HepG2 (cell line): Measurements from ENCODE around the gene PDHA1. TPM values are rescaled to one million over a fixed set of nuclear protein-coding genes. Genes with fewer than 3 reads are reported as not detected.
A peak's percentile ranks its signal among the peaks of the same experiment; 100 is the strongest.

ENCODE experiments used
- ATAC-seq: fragments of 200-7000 bp; cut with Tn5 transposase; 3 replicates; pipeline ENCODE4 v1.9.1; 2020; ENCODE audit warnings: mild to moderate bottlenecking, moderate library complexity
- Bru-seq: library from RNA; stranded (reverse); fragments of 400-500 nt; gene quantifications from one replicate; lab custom pipeline; 2021; lab: Mats Ljungman, UMichigan
- BruChase-seq, 2 experiments: library from RNA; stranded (reverse); fragments of 400-500 nt; gene quantifications; one replicate each; lab custom pipeline; 2021; lab: Mats Ljungman, UMichigan
- BruUV-seq: library from RNA; stranded (reverse); fragments of 400-500 nt; replicated peaks from 2 replicates; lab custom pipeline; 2021; lab: Mats Ljungman, UMichigan
- CTCF ChIA-PET: fragments of 300-600 bp; formaldehyde crosslinking; extraction: SDS; loops from one replicate; lab custom pipeline; 2021; ENCODE audit warnings: low total read pairs, inconsistent platforms, low intra/inter-chr PET ratio; lab: Yijun Ruan, JAX
- POLR2A ChIA-PET: fragments of 350-600 bp; sonication (Branson Sonifier 250); formaldehyde crosslinking; loops from one replicate; lab custom pipeline; 2020; ENCODE audit warnings: antibody characterized with exemption, inconsistent platforms; lab: Yijun Ruan, JAX
- DNase-seq: peaks from one replicate; pipeline ENCODE4 v3.0.0-alpha.2; 2015; ENCODE audit warnings: low spot score
- FAIRE-seq: peaks from 3 replicates; lab custom pipeline; 2011; peaks lifted over from hg19 to GRCh38; lab: Jason Lieb, UNC
- H2AFZ ChIP-seq: one replicate; pipeline ENCODE4 v1.6.1; 2011; ENCODE audit warnings: low read length, inconsistent platforms
- H3K27ac ChIP-seq: fragments of 300-600 bp; 3 replicates; pipeline ENCODE4 v1.8.0; 2011; ENCODE audit warnings: mixed run types, mild to moderate bottlenecking, mixed read lengths, low read length, inconsistent platforms; ENCODE audit not compliant: insufficient read depth; ENCODE audit errors: extremely low read length
- H3K27me3 ChIP-seq, 2 experiments: fragments of 200-600 bp in 1 of 2; 2 replicates in 1 of 2; 3 replicates in 1 of 2; pipeline versions ENCODE4 v1.6.0 to v1.8.0; 2011; ENCODE audit warnings: low read length in 2 of 2, mild to moderate bottlenecking in 2 of 2, moderate library complexity in 2 of 2, inconsistent platforms in 1 of 2; ENCODE audit not compliant: insufficient read depth in 2 of 2, control insufficient read depth in 1 of 2
- H3K36me3 ChIP-seq, 2 experiments: fragments of 200-600 bp in 1 of 2; replicated peaks in 1 of 2; 2 replicates in 1 of 2; 3 replicates in 1 of 2; pipeline versions ENCODE4 v1.5.1 to v1.8.0; 2011; ENCODE audit warnings: low read length in 2 of 2, inconsistent platforms in 1 of 2; ENCODE audit not compliant: insufficient read depth in 2 of 2, control insufficient read depth in 1 of 2
- H3K4me1 ChIP-seq: 2 replicates; pipeline ENCODE4 v1.5.1; 2012; ENCODE audit warnings: low read length, inconsistent platforms; ENCODE audit not compliant: insufficient read depth
- H3K4me2 ChIP-seq: 2 replicates; pipeline ENCODE4 v1.6.0; 2011; ENCODE audit warnings: low read depth, low read length, inconsistent platforms
- H3K4me3 ChIP-seq, 3 experiments: fragments of 200-600 bp in 1 of 3; sonication (generic), shearing (Covaris generic) in 1 of 3; replicated peaks in 1 of 3; 2 replicates each; pipeline ENCODE4 v1.5.1; 2011 to 2016; ENCODE audit warnings: low read length in 3 of 3, inconsistent platforms in 2 of 3, low read depth in 2 of 3, mild to moderate bottlenecking in 2 of 3, control low read depth in 1 of 3, mixed read lengths in 1 of 3; ENCODE audit not compliant: insufficient read depth in 1 of 3
- H3K79me2 ChIP-seq: one replicate; pipeline ENCODE4 v1.6.1; 2011; ENCODE audit warnings: low read length, inconsistent platforms; ENCODE audit not compliant: insufficient read depth
- H3K9ac ChIP-seq: 2 replicates; pipeline ENCODE4 v1.6.0; 2011; ENCODE audit warnings: mild to moderate bottlenecking, low read depth, low read length, inconsistent platforms; ENCODE audit not compliant: insufficient read depth
- H3K9me3 ChIP-seq: 2 replicates; pipeline ENCODE4 v1.5.1; 2012; ENCODE audit warnings: mild to moderate bottlenecking, low read length
- H4K20me1 ChIP-seq: 2 replicates; pipeline ENCODE4 v1.6.0; 2011; ENCODE audit warnings: inconsistent platforms, mild to moderate bottlenecking, low read length, moderate library complexity; ENCODE audit not compliant: insufficient read depth
- CBX1 ChIP-seq: IDR thresholded peaks from one replicate; pipeline ENCODE4 v1.6.1; 2016; ENCODE audit warnings: antibody characterized with exemption, low read depth
- NR1H2 ChIP-seq: sonication (generic); formaldehyde crosslinking; IDR thresholded peaks from 2 replicates; pipeline ENCODE4 v1.8.1; 2022; ENCODE audit warnings: low read depth, missing genetic modification reagents, borderline replicate concordance
- POLR2AphosphoS5 ChIP-seq: IDR thresholded peaks from 2 replicates; pipeline ENCODE4 v1.6.1; 2012; ENCODE audit warnings: low read depth, low read length
- SP5 ChIP-seq: IDR thresholded peaks from 2 replicates; pipeline ENCODE4 v1.6.1; 2016; ENCODE audit warnings: low read depth, borderline replicate concordance
- YY1 ChIP-seq: IDR thresholded peaks from 2 replicates; pipeline ENCODE4 v1.6.1; 2011; ENCODE audit warnings: low read length, low read depth, moderate library complexity, mild to moderate bottlenecking; ENCODE audit not compliant: insufficient read depth, insufficient replicate concordance
- ZNF547 ChIP-seq: sonication (generic); formaldehyde crosslinking; IDR thresholded peaks from 2 replicates; pipeline ENCODE4 v1.5.1; 2020; ENCODE audit warnings: mild to moderate bottlenecking, missing genetic modification reagents
- ZNF558 ChIP-seq: sonication (generic); formaldehyde crosslinking; IDR thresholded peaks from 2 replicates; pipeline ENCODE4 v1.9.0; 2022; ENCODE audit warnings: mild to moderate bottlenecking, missing genetic modification reagents, borderline replicate concordance
- ZNF574 ChIP-seq: sonication (generic); formaldehyde crosslinking; IDR thresholded peaks from 2 replicates; pipeline ENCODE4 v1.4.0; 2020; ENCODE audit warnings: missing genetic modification reagents
- ZNF598 ChIP-seq: sonication (generic); formaldehyde crosslinking; IDR thresholded peaks from 2 replicates; pipeline ENCODE4 v1.5.1; 2020; ENCODE audit warnings: mild to moderate bottlenecking, missing genetic modification reagents, borderline replicate concordance
- WGBS: methylation state at CpG from one replicate; pipeline ENCODE4 v1.1.6; 2017; ENCODE audit warnings: low lambda C conversion rate; 5-methylcytosine and 5-hydroxymethylcytosine counted together
- in situ Hi-C: cut with HindIII; loops from 2 replicates; pipeline ENCODE4 v1.10.0; 2017; ENCODE audit warnings: low pct_unique_long_range_greater_than_20kb; ENCODE audit not compliant: extremely low pct_ligation_motif_present
- intact Hi-C: fragments of 100-400 bp; cut with micrococcal nuclease; formaldehyde crosslinking; loops from one replicate; pipeline ENCODE4 v1.10.0; 2022; ENCODE audit not compliant: unreplicated experiment
- long read RNA-seq, 2 experiments: library from RNA in 1 of 2; library from polyadenylated mRNA in 1 of 2; stranded (forward) in 1 of 2; unstranded in 1 of 2; transcript quantifications; one replicate each; pipeline ENCODE4 v2.0.0, GENCODE V29; 2019 to 2022
- polyA minus RNA-seq, 3 experiments: library from RNA; depleted of rRNA, polyadenylated mRNA; stranded (reverse); fragments of >200 nt; gene quantifications; 2 replicates each; pipeline ENCODE4 v1.2.3, GENCODE V29; 2011; ENCODE audit warnings: low replicate concordance in 1 of 3
- polyA plus RNA-seq, 8 experiments: library from polyadenylated mRNA; depleted of rRNA in 3 of 8; stranded (reverse) in 7 of 8; unstranded in 1 of 8; fragments of >200 nt; fragmentation: Illumina TruSeq in 4 of 8; extraction: Trizol in 4 of 8; gene quantifications; 2 replicates each; pipeline versions ENCODE4 v1.2.1 to v1.2.3, GENCODE V29; 2011 to 2016; ENCODE audit warnings: low read depth in 4 of 8, missing spikeins in 1 of 8, mixed read lengths in 1 of 8; ENCODE audit not compliant: insufficient read depth in 1 of 8
- total RNA-seq, 5 experiments: library from RNA; depleted of rRNA; stranded (reverse); fragments of >200 nt; fragmentation: Illumina TruSeq; extraction: Trizol; gene quantifications; 2 replicates each; pipeline ENCODE4 v1.2.3, GENCODE V29; 2016; ENCODE audit warnings: low read depth in 1 of 5
- TF ChIP-seq, protein P1 (sequence below): sonication (generic); formaldehyde crosslinking; IDR thresholded peaks from 2 replicates; pipeline ENCODE4 v1.4.0; 2020; ENCODE audit warnings: mild to moderate bottlenecking, missing genetic modification reagents
- TF ChIP-seq, protein P2 (sequence below): sonication (generic); formaldehyde crosslinking; IDR thresholded peaks from 2 replicates; pipeline ENCODE4 v1.5.0; 2020; ENCODE audit warnings: mild to moderate bottlenecking, missing genetic modification reagents, moderate library complexity

PDHA1 gene
- total RNA-seq (2016; rRNA removed; fragmentation: Illumina TruSeq; extraction: Trizol): 249 and 277 TPM in 2 replicates
- total RNA-seq (2016; cell fraction: cytosol; rRNA removed; fragmentation: Illumina TruSeq; extraction: Trizol; ENCODE audit: low read depth): 14.0 and 18.0 TPM in 2 replicates
- 241 and 275 TPM in 2 replicates for total RNA-seq (2016; cell fraction: insoluble cytoplasmic fraction; rRNA removed; fragmentation: Illumina TruSeq; extraction: Trizol)
- total RNA-seq (2016; cell fraction: membrane; rRNA removed; fragmentation: Illumina TruSeq; extraction: Trizol): 39.9 and 41.6 TPM in 2 replicates
- total RNA-seq (2016; cell fraction: nucleus; rRNA removed; fragmentation: Illumina TruSeq; extraction: Trizol): 91.4 and 95.6 TPM in 2 replicates
- polyA plus RNA-seq (2011; rRNA removed): 139 and 177 TPM in 2 replicates
- polyA plus RNA-seq (2011; cell fraction: cytosol; rRNA removed): 107 and 116 TPM in 2 replicates
- 94.5 and 117 TPM in 2 replicates for polyA plus RNA-seq (2011; cell fraction: nucleus; rRNA removed)
- 112 and 148 TPM in 2 replicates for polyA plus RNA-seq (2012)
- polyA plus RNA-seq (2016; cell fraction: cytosol; fragmentation: Illumina TruSeq; extraction: Trizol; ENCODE audit: low read depth): 31.2 and 35.0 TPM in 2 replicates
- 352 and 357 TPM in 2 replicates for polyA plus RNA-seq (2016; cell fraction: insoluble cytoplasmic fraction; fragmentation: Illumina TruSeq; extraction: Trizol; ENCODE audit: low read depth)
- 33.7 and 41.6 TPM in 2 replicates for polyA plus RNA-seq (2016; cell fraction: membrane; fragmentation: Illumina TruSeq; extraction: Trizol; ENCODE audit: low read depth)
- polyA plus RNA-seq (2016; cell fraction: nucleus; fragmentation: Illumina TruSeq; extraction: Trizol; ENCODE audit: insufficient read depth, low read depth): 200 and 210 TPM in 2 replicates
- 58.5 and 214 TPM in 2 replicates for polyA minus RNA-seq (2011; rRNA and poly(A)+ RNA removed; ENCODE audit: low replicate concordance)
- polyA minus RNA-seq (2011; cell fraction: cytosol; rRNA and poly(A)+ RNA removed): 50.7 and 58.3 TPM in 2 replicates
- 36.7 and 41.8 TPM in 2 replicates for polyA minus RNA-seq (2011; cell fraction: nucleus; rRNA and poly(A)+ RNA removed)
- percentile 72 among the genes with signal in this experiment for Bru-seq, nascent RNA
- BruChase-seq, experiment 1, labeled RNA remaining after a 6-hour chase: percentile 84 among the genes with signal in this experiment
- BruChase-seq, experiment 2, labeled RNA remaining after a 2-hour chase: percentile 81 among the genes with signal in this experiment
- long read RNA-seq, experiment 1, transcript PDHA1-212 (10 exons, 3,277 nt): minor isoform, 6 of 208 reads
- long read RNA-seq, experiment 1, transcript PDHA1-206 (11 exons, 3,310 nt): major isoform, 184 of 208 reads
- long read RNA-seq, experiment 1, partial matches to known transcripts: 8 of 208 reads
- long read RNA-seq, experiment 1, other reads (novel, unspliced or antisense): 5 of 208 reads
- long read RNA-seq, experiment 2, transcript PDHA1-206 (11 exons, 3,310 nt): major isoform, 80 of 126 reads
- long read RNA-seq, experiment 2, partial matches to known transcripts: 20 of 126 reads
- long read RNA-seq, experiment 2, other reads (novel, unspliced or antisense): 18 of 126 reads

DNA sequence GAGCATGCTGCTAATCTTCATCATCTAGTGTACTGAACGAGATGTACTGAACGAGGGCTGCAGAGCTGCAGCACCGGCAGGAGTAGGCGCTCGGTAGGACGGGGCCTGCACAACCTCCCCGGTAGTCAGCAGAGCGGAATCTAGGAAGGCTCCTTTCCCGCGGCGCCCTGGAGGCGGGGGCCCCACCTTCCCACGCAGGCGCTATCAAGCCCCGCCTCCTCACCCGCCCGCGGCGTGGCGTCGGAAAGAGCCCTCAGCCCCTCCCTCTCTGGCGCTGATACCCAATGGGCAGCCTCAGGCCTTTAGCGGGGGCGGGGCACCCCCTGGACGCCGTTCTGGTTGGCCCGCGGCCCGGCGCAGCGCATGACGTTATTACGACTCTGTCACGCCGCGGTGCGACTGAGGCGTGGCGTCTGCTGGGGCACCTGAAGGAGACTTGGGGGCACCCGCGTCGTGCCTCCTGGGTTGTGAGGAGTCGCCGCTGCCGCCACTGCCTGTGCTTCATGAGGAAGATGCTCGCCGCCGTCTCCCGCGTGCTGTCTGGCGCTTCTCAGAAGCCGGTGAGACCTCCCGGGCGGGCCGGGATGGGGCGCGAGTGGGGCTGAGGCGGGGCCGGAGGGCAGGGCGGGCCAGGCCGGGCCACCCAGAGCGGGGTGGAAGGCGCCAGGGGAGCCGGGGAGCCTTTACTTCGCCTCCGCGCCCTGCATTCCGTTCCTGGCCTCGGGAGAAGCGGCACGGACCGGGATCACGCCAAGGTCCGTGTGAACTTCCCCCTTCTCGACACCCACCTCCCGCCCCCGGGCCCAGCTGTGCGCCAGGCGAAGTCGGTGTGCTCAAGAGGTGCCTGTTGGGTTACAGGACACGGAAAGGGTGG lies at the start of gene PDHA1:
PDHA1 (plus strand) TSS at position 393 of the 874 bp plus-strand sequence; CDS start at position 504, 111 bp downstream.
- BruUV-seq: TSS peak; percentile 61
- Histone ChIP-seq H3K79me2 (peaks cover 31% of the 10 kb centered on the region), H3K9me3 (no peaks in the 10 kb centered on the region), H3K4me2 (peak within 1 kb of the TSS; percentile 93), H2AFZ (peak within 1 kb of the TSS; percentile 78), H3K27ac (peak within 1 kb of the TSS; percentile 82), H3K4me1 (0 out of 2 replicates have a peak, but pooled peaks cover 14% of the 10 kb centered on the region), H3K27me3 (no peaks in the 10 kb centered on the region; a peak in 1 of 5 replicates), H3K36me3 (no peaks in the 10 kb centered on the region), H3K4me3 (peak within 1 kb of the TSS; percentile 72 to 87 (median 81)), H3K9ac (peak within 1 kb of the TSS; percentile 79), H4K20me1 (no peaks in the 10 kb centered on the region)
- ATAC-seq (peak; percentile 93), DNase-seq (peak; percentile 81), FAIRE-seq (peak; percentile 87)
- WGBS: no CpG with 5 or more reads among the region's 81 CpGs
- in situ Hi-C loops (loop anchor here (25.0 kb wide), 1 partner anchor 406 kb away; no protein-coding TSS in a partner anchor), intact Hi-C loops (no loop called here)
- POLR2A ChIA-PET: no interaction called here
- CTCF ChIA-PET: no interaction called here
- TF ChIP-seq SP5 (CRISPR knock-in tag) (peak; percentile 59; the same call in 1 of the 2 replicates), ZNF547 (CRISPR knock-in tag) (no peak), NR1H2 (CRISPR knock-in tag) (no peak), ZNF558 (peak; percentile 72; the same call in 1 of the 2 replicates), ZNF574 (CRISPR knock-in tag) (peak; percentile 10; the same call in 1 of the 2 replicates), ZNF598 (CRISPR knock-in tag) (no peak), YY1 (peak; percentile 11), CBX1 (no peak), POLR2AphosphoS5 (peak; percentile 63)
- TF ChIP-seq, protein P1, sequence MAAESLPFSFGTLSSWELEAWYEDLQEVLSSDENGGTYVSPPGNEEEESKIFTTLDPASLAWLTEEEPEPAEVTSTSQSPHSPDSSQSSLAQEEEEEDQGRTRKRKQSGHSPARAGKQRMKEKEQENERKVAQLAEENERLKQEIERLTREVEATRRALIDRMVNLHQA (CRISPR knock-in tag): no peak
- TF ChIP-seq, protein P2, sequence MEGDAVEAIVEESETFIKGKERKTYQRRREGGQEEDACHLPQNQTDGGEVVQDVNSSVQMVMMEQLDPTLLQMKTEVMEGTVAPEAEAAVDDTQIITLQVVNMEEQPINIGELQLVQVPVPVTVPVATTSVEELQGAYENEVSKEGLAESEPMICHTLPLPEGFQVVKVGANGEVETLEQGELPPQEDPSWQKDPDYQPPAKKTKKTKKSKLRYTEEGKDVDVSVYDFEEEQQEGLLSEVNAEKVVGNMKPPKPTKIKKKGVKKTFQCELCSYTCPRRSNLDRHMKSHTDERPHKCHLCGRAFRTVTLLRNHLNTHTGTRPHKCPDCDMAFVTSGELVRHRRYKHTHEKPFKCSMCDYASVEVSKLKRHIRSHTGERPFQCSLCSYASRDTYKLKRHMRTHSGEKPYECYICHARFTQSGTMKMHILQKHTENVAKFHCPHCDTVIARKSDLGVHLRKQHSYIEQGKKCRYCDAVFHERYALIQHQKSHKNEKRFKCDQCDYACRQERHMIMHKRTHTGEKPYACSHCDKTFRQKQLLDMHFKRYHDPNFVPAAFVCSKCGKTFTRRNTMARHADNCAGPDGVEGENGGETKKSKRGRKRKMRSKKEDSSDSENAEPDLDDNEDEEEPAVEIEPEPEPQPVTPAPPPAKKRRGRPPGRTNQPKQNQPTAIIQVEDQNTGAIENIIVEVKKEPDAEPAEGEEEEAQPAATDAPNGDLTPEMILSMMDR (CRISPR knock-in tag): no peak
